GM21619 (cell line): ENCODE measurements around the gene SLC15A1.

Experiments
- ATAC-seq: cut with Tn5 transposase; IDR thresholded peaks from one replicate; pipeline ENCODE4 v1.9.1; 2021; ENCODE audit not compliant: unreplicated experiment

Gene SLC15A1

GRCh38 chr13:98707281-98707999 lies 45.0 kb downstream of the SLC15A1 start:
- peak; percentile 63 for ATAC-seq

- peak; percentile 61 for ATAC-seq
Observed at GRCh38 chr13:98706446-98707110, 45.9 kb downstream of the SLC15A1 start.

- no peak for ATAC-seq
Observed at GRCh38 chr13:98697791-98698190, 54.7 kb downstream of the SLC15A1 start.

- ATAC-seq: no peak
Observed at GRCh38 chr13:98693756-98694155, 58.7 kb downstream of the SLC15A1 start.

GRCh38 chr13:98691360-98691759 lies 61.1 kb downstream of the SLC15A1 start:
- no peak for ATAC-seq

- no peak for ATAC-seq
Observed at GRCh38 chr13:98690348-98691022, 62.0 kb downstream of the SLC15A1 start.

- no peak for ATAC-seq
Observed at GRCh38 chr13:98689347-98689968, 63.0 kb downstream of the SLC15A1 start.

- no peak for ATAC-seq
Observed at GRCh38 chr13:98688373-98688772, 64.1 kb downstream of the SLC15A1 start.

- ATAC-seq: no peak
Observed at GRCh38 chr13:98687319-98687718, 65.2 kb downstream of the SLC15A1 start.

GRCh38 chr13:98686270-98686669 lies 66.2 kb downstream of the SLC15A1 start:
- ATAC-seq: no peak

- ATAC-seq: no peak
Observed at GRCh38 chr13:98685146-98685545, 67.3 kb downstream of the SLC15A1 start.

GRCh38 chr13:98681049-98681448 lies 71.4 kb downstream of the SLC15A1 start:
- no peak for ATAC-seq

GRCh38 chr13:98678741-98679140 lies 73.7 kb downstream of the SLC15A1 start:
- no peak for ATAC-seq

GRCh38 chr13:98677398-98677797 lies 75.1 kb downstream of the SLC15A1 start:
- ATAC-seq: no peak

GRCh38 chr13:98676239-98676638 lies 76.2 kb downstream of the SLC15A1 start:
- no peak for ATAC-seq

GRCh38 chr13:98675837-98676236 lies 76.6 kb downstream of the SLC15A1 start:
- ATAC-seq: no peak

GRCh38 chr13:98675066-98675465 lies 77.4 kb downstream of the SLC15A1 start:
- no peak for ATAC-seq

GRCh38 chr13:98672947-98673613 lies 79.4 kb downstream of the SLC15A1 start:
- peak; percentile 78 for ATAC-seq

- ATAC-seq: no peak
Observed at GRCh38 chr13:98668155-98668554, 84.3 kb downstream of the SLC15A1 start.

GRCh38 chr13:98665638-98665995 lies 86.9 kb downstream of the SLC15A1 start:
- ATAC-seq: no peak
